HCT116 (cell line): ENCODE data around the gene SNRPB. TPM values are rescaled to one million over a fixed set of nuclear protein-coding genes. Genes with fewer than 3 reads are reported as not detected.

Source experiments
- ATAC-seq: fragments of 200-7000 bp; cut with Tn5 transposase; 2 replicates; pipeline ENCODE4 v1.9.1; 2020; ENCODE audit warnings: mild to moderate bottlenecking, moderate library complexity
- BruUV-seq: library from RNA; stranded (reverse); fragments of 400-500 nt; replicated peaks from 2 replicates; lab custom pipeline; 2021; lab: Mats Ljungman, UMichigan
- CTCF ChIA-PET: fragments of 300-600 bp; sonication (Branson Sonifier 250); formaldehyde crosslinking; loops from one replicate; lab custom pipeline; 2021; ENCODE audit warnings: antibody characterized with exemption; lab: Charles Lee
- POLR2A ChIA-PET: fragments of 300-600, 350-600 bp; sonication (Branson Sonifier 250); formaldehyde crosslinking; loops from one replicate; lab custom pipeline; 2021; ENCODE audit warnings: antibody characterized with exemption; lab: Charles Lee
- RAD21 ChIA-PET, 2 experiments: fragments of 300-600 bp; sonication (Branson Sonifier 250); formaldehyde crosslinking; loops; one replicate each; lab custom pipeline; 2023; ENCODE audit warnings: low total read pairs in 2 of 2; ENCODE audit not compliant: uncharacterized antibody in 2 of 2, unreplicated experiment in 2 of 2, low non-redundant PET in 1 of 2; lab: Charles Lee
- DNase-seq: peaks from one replicate; pipeline ENCODE4 v3.0.0-alpha.2; 2010; ENCODE audit warnings: low read depth, low spot score
- H2AFZ ChIP-seq: fragments of 200-600 bp; shearing (Covaris generic), sonication (generic); 2 replicates; pipeline ENCODE4 v1.6.1; 2017; ENCODE audit warnings: low read depth, mixed run types, mixed read lengths, antibody characterized with exemption, low read length; ENCODE audit not compliant: poor library complexity, severe bottlenecking
- H3K27ac ChIP-seq: 2 replicates; pipeline ENCODE4 v1.5.1; 2012; ENCODE audit warnings: low read depth, low read length
- H3K27me3 ChIP-seq: fragments of 200-600 bp; sonication (generic); 2 replicates; pipeline ENCODE4 v1.6.1; 2016; ENCODE audit warnings: mixed run types, low read length, mixed read lengths; ENCODE audit not compliant: insufficient read depth
- H3K36me3 ChIP-seq, 2 experiments: fragments of 200-500 bp in 1 of 2; fragments of 200-600 bp in 1 of 2; sonication (Bioruptor generic) in 1 of 2; sonication (generic) in 1 of 2; 2 replicates each; pipeline versions ENCODE4 v1.5.1 to v1.6.1; 2014 to 2016; ENCODE audit warnings: low read length in 2 of 2, inconsistent platforms in 1 of 2, mixed read lengths in 1 of 2, mixed run types in 1 of 2; ENCODE audit not compliant: insufficient read depth in 2 of 2, control insufficient read depth in 1 of 2
- H3K4me1 ChIP-seq, 2 experiments: fragments of 200-600 bp in 1 of 2; sonication (generic) in 1 of 2; 2 replicates each; pipeline versions ENCODE4 v1.5.1 to v1.6.1; 2012 to 2017; ENCODE audit warnings: low read length in 2 of 2, inconsistent platforms in 1 of 2, mild to moderate bottlenecking in 1 of 2, mixed read lengths in 1 of 2, mixed run types in 1 of 2, moderate library complexity in 1 of 2; ENCODE audit not compliant: insufficient read depth in 2 of 2, control insufficient read depth in 1 of 2
- H3K4me2 ChIP-seq: fragments of 200-600 bp; sonication (generic); 2 replicates; pipeline ENCODE4 v1.6.1; 2017; ENCODE audit warnings: mixed run types, low read length, mixed read lengths
- H3K4me3 ChIP-seq, 2 experiments: fragments of 200-600 bp in 1 of 2; sonication (generic) in 1 of 2; replicated peaks in 1 of 2; 2 replicates each; pipeline ENCODE4 v1.5.1; 2011 to 2016; ENCODE audit warnings: low read length in 2 of 2, control low read depth in 1 of 2, low read depth in 1 of 2, mild to moderate bottlenecking in 1 of 2, mixed read lengths in 1 of 2, mixed run types in 1 of 2
- H3K79me2 ChIP-seq: fragments of 200-600 bp; sonication (generic); 2 replicates; pipeline ENCODE4 v1.6.1; 2017; ENCODE audit warnings: mild to moderate bottlenecking, mixed run types, low read length, moderate library complexity, mixed read lengths; ENCODE audit not compliant: insufficient read depth
- H3K9ac ChIP-seq: fragments of 200-600 bp; sonication (generic); 2 replicates; pipeline ENCODE4 v1.6.1; 2016; ENCODE audit warnings: low read length, mixed read lengths
- H3K9me2 ChIP-seq: fragments of 200-600 bp; sonication (generic), shearing (Covaris generic); 2 replicates; pipeline ENCODE4 v1.6.1; 2017; ENCODE audit warnings: mixed run types, mild to moderate bottlenecking, moderate library complexity; ENCODE audit not compliant: insufficient read depth
- H3K9me3 ChIP-seq, 2 experiments: fragments of 200-500 bp in 1 of 2; fragments of 200-600 bp in 1 of 2; sonication (Bioruptor generic) in 1 of 2; sonication (generic) in 1 of 2; 2 replicates each; pipeline ENCODE4 v1.6.1; 2014 to 2017; ENCODE audit warnings: low read length in 2 of 2, mixed read lengths in 2 of 2, inconsistent platforms in 1 of 2, low read depth in 1 of 2, mild to moderate bottlenecking in 1 of 2, mixed run types in 1 of 2, moderate library complexity in 1 of 2; ENCODE audit not compliant: control insufficient read depth in 1 of 2, insufficient read depth in 1 of 2
- H4K20me1 ChIP-seq: fragments of 200-600 bp; sonication (generic), shearing (Covaris generic); 2 replicates; pipeline ENCODE4 v1.6.1; 2017; ENCODE audit warnings: mixed run types, mild to moderate bottlenecking, moderate library complexity; ENCODE audit not compliant: insufficient read depth
- FOSL1 ChIP-seq: IDR thresholded peaks from 2 replicates; pipeline ENCODE4 v1.6.1; 2012; ENCODE audit warnings: low read depth
- JUND ChIP-seq: IDR thresholded peaks from 2 replicates; pipeline ENCODE4 v1.6.1; 2012
- intact Hi-C: fragments of 100-400 bp; cut with micrococcal nuclease; formaldehyde crosslinking; loops from 2 replicates; pipeline ENCODE4 v1.10.0; 2022
- total RNA-seq: library from RNA; stranded (reverse); gene quantifications from one replicate; pipeline ENCODE4 v1.2.1, GENCODE V29; 2021; ENCODE audit not compliant: unreplicated experiment
- TF ChIP-seq, protein P1 (sequence below): IDR thresholded peaks from 2 replicates; pipeline ENCODE4 v1.6.1; 2011; ENCODE audit warnings: mild to moderate bottlenecking, low read length, moderate library complexity; ENCODE audit not compliant: insufficient replicate concordance; ENCODE audit errors: extremely low read depth

Gene SNRPB
- total RNA-seq, 1 experiment from 2014 or later, result 469 TPM

DNA sequence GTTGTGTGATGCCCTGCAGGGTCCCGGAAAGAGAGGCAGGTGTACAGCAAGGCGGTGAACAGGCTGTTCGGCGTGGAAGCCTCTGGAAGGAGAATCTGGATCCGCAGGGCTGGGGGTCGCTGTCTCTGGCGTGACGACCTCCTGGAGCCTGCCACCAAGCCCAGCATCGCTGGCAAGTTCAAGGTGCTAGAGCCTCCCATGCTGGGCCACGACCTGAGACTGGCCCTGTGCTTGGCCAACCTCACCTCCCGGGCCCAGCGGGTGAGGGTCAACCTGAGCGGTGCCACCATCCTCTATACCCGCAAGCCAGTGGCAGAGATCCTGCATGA lies 53.4 kb downstream of the SNRPB start:
- CTCF ChIA-PET, result interaction anchor here (1.2 kb wide), 1 partner anchor 30 kb away, joined by 3 read pairs; no protein-coding TSS in a partner anchor
- intact Hi-C loops, result no loop called here

DNA sequence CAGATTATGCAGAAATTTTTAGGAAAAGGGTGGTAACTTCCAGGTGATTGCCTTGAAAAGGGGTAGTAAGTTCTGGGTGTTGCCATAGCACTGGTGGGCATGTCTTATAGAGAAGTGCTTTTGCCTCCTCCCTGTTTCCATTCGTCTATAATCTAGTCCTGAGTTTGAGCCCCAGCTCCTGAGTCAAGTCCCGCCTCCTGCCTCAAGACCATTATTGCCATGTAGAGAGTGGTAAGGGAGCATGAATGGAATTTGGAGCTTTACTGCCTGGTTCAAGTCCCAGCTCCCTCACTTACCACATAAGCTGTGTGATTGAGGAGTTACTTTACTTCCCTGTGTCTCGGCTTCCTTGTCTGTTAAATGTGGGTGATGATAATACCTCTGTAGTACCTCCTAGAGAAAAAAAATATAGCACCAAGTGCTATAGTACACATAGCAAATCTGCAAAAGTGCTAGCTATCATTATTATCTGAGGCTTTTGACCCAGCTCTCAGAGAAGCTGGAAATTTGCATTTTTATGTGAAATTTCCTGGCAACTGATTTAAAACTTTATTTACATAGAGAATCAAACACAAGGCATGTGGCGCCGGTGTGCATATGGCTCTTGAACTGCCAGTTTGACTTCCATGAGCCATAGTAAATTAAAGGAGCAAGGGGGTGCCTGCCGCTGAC lies 53.9 kb downstream of the SNRPB start:
- Histone ChIP-seq H3K4me1 (no peaks in the 10 kb centered on the region), H3K9me2 (no peaks in the 10 kb centered on the region), H3K9me3 (no peaks in the 10 kb centered on the region), H2AFZ (no peak overlapping the region), H3K36me3 (no peaks in the 10 kb centered on the region), H3K4me2 (no peak overlapping the region), H3K27ac (no peak overlapping the region), H3K79me2 (no peaks in the 10 kb centered on the region), H4K20me1 (no peaks in the 10 kb centered on the region), H3K27me3 (no peaks in the 10 kb centered on the region), H3K9ac (no peak overlapping the region), H3K4me3 (no peak overlapping the region)
- POLR2A ChIA-PET, result no interaction called here
- ATAC-seq (no peak), DNase-seq (no peak)
- CTCF ChIA-PET, result interaction anchor here (1.2 kb wide), 1 partner anchor 29 kb away, joined by 3 read pairs; no protein-coding TSS in a partner anchor
- RAD21 ChIA-PET, result no interaction called here
- TF ChIP-seq, protein P1, sequence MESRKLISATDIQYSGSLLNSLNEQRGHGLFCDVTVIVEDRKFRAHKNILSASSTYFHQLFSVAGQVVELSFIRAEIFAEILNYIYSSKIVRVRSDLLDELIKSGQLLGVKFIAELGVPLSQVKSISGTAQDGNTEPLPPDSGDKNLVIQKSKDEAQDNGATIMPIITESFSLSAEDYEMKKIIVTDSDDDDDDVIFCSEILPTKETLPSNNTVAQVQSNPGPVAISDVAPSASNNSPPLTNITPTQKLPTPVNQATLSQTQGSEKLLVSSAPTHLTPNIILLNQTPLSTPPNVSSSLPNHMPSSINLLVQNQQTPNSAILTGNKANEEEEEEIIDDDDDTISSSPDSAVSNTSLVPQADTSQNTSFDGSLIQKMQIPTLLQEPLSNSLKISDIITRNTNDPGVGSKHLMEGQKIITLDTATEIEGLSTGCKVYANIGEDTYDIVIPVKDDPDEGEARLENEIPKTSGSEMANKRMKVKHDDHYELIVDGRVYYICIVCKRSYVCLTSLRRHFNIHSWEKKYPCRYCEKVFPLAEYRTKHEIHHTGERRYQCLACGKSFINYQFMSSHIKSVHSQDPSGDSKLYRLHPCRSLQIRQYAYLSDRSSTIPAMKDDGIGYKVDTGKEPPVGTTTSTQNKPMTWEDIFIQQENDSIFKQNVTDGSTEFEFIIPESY, result no peak
- intact Hi-C loops, result no loop called here
- BruUV-seq, result no TSS peak

More for the DNA sequence above, 53.4 kb downstream of the SNRPB start:
- DNase-seq (no peak), ATAC-seq (no peak)
- ChIA-PET RAD21 (no interaction called here), POLR2A (no interaction called here)
- H3K9me2 ChIP-seq, result no peaks in the 10 kb centered on the region
- H2AFZ ChIP-seq, result no peak overlapping the region
- no peaks in the 10 kb centered on the region for H3K79me2 ChIP-seq
- no peaks in the 10 kb centered on the region for H3K27me3 ChIP-seq
- H3K36me3 ChIP-seq, result no peaks in the 10 kb centered on the region
- TF ChIP-seq FOSL1, result no peak
- no peak for TF ChIP-seq JUND
- no peak overlapping the region for H3K4me3 ChIP-seq
- H3K27ac ChIP-seq, result no peak overlapping the region
- BruUV-seq, result no TSS peak
- no peaks in the 10 kb centered on the region for H3K9me3 ChIP-seq
- no peaks in the 10 kb centered on the region for H3K4me1 ChIP-seq
- no peak overlapping the region for H3K4me2 ChIP-seq
- H4K20me1 ChIP-seq, result no peaks in the 10 kb centered on the region
- H3K9ac ChIP-seq, result no peak overlapping the region

Other genes with a start within 250 kb of the SNRPB start
- gene TGM3, start 174.8 kb downstream of the SNRPB start, total RNA-seq, result not detected
- not detected for gene TGM6, start 89.9 kb downstream of the SNRPB start, total RNA-seq
- 12.0 TPM for gene ZNF343, start 38.1 kb upstream of the SNRPB start, total RNA-seq
- not detected for gene TMC2, start 65.8 kb upstream of the SNRPB start, total RNA-seq
- 582 TPM for gene NOP56, start 181.8 kb upstream of the SNRPB start, total RNA-seq
- 132 TPM for gene IDH3B, start 193.4 kb upstream of the SNRPB start, total RNA-seq
- gene EBF4, start 222.0 kb upstream of the SNRPB start, total RNA-seq, result 11.4 TPM